SK-N-DZ (cell line): ENCODE measurements around the gene HYAL3.

Experiments
- DNase-seq: peaks from one replicate; pipeline ENCODE4 v3.0.0-alpha.2; 2015; ENCODE audit warnings: low spot score

The HYAL3 gene

DNA sequence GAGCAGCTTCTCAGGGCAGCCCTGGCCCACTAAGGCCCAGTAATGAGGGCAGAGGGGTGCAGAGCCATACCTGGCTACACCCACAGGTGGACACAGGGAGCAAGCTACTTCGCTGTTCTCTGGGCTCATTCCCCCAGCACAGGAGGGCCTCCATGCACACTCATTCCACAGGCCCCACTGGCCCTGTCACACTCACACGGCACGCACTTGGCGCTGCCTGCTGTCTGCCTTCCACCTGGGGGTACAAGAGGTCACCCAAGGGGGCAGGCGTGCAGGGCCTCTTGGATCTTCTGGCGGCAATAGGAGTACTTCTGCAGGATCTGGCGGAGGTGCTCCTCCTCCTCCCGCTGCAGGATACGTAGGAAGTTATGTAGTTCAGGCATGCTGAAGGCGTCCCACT, 31.1 kb upstream of the HYAL3 start:
- no peak for DNase-seq

DNA sequence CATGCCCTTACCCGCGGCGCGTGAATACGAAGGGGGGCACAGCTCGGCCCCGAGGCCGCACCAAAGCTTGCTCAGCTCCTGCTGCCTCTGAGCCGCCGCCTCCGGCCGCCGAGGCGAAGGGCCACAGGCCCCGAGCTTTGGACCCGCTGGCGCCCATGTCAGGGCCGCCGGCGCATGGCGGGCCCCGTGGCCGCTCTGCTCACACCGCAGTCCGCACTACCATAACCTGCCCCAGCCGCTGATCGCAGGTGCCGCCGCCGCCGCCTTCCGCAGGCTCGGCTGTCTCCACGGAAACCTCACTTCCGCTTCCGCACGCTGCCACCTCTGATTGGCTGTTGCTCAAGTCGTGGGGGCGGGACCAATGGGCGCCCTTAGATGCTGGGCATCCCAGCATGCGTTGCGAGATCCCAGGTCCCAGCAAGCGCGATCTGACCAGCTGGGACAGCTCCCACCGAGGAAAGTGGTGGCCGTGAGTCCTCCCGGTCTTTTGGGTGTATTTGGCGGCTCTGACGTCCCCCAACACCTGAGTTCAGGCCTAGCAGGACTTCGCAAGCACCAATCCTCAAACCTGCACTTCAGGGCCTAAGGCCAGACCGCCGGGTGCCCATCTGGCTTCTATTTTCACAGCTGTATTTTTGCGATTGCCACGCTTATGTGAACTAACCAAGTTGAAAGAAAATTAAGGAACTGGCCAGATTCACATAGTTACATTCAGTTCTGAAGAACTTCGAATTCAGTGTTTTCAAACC, 28.9 kb upstream of the HYAL3 start, which contains the start of gene TUSC2:
TSS of gene TUSC2 (minus strand) at position 281 of the 749 bp plus-strand sequence. CDS start at position 157, 124 bp downstream.
- peak; percentile 95 for DNase-seq

DNA sequence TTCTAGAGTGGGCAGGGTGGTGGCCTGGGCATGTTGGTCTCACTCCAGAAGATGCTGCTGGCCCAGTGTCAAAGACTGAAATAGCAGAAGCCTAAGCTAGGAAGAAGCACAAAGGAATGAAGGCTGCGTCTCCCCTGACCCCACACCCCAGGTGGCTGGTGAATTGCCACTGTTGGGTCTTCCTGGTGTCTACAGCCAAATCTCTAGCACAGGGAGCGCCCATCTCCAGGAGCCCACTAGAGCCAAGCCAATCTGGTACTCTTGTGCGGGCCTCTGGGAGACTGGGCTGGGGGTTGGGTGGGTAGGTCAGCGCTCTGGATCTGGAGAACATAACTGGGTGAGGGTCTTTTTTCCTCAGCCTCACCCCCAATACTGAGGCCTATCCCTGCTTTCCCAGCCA, 27.9 kb upstream of the HYAL3 start:
- no peak for DNase-seq

DNA sequence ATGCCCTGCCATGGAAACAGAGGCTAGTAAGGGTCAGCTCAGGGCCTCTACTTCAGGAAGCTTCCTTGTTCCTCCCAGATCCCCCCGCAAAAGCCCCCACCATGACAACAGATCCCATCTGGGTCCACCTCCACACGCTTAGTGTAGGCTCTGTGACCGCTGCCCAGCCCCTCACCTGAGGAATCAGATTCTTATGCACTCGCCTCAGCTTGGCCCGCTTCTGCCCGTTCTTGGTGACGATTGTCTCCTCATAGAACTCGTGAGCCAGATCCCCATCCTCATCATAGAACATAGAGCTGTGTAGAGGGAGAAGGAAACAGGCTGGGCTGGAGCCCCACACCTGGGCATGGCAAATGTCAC, 27.0 kb upstream of the HYAL3 start:
- DNase-seq = no peak

DNA sequence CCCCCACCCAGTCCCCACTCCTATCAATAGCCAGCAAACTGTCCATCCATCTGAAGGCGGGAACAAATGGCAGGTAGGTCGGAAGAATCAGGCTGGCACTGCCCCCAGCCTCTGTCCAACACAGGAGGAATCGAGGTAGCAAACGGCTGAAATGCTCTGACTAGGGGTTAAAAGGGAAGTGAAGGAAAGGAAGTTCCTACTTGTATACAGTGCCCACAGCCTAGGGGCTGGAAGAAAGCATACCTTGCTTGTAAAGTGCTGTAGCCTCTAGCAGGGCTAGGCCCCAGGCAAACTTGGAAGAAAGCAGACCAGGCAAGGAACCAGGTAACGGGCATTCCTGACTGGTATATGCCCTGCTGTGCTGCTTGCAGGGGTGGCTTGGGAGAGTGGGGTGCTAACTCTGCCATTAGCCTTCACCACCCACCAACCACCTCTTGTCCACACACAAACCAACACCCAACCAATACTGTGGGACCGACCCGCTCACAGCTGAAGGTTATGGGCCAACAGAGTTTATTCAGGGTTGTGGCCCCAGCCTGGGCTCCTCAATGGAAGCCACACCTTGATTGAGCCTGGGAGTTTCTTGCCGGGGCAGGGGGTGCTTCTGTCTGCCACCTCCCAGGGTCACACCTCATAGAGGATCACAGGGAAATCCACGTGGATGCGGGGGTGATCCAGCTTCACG, 26.4 kb upstream of the HYAL3 start:
- no peak for DNase-seq

DNA sequence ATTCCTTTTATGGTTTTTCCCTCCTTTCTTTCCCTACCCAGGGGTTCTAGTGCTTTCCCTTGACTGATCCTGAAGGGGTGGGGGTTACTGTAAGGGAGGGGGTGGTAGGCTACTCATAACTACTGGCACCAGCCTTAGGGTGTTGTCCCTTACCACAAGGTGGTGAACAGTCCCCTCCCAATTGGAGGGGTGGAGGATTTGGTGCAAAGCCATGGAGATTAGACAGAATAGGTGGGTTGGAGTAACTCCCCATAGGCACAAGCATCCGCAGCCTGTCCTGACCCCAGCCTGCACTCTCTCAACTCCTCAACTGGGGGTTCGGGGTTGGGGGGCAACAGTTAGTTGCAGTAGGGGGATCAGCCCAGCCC, 25.9 kb upstream of the HYAL3 start:
- no peak for DNase-seq

DNA sequence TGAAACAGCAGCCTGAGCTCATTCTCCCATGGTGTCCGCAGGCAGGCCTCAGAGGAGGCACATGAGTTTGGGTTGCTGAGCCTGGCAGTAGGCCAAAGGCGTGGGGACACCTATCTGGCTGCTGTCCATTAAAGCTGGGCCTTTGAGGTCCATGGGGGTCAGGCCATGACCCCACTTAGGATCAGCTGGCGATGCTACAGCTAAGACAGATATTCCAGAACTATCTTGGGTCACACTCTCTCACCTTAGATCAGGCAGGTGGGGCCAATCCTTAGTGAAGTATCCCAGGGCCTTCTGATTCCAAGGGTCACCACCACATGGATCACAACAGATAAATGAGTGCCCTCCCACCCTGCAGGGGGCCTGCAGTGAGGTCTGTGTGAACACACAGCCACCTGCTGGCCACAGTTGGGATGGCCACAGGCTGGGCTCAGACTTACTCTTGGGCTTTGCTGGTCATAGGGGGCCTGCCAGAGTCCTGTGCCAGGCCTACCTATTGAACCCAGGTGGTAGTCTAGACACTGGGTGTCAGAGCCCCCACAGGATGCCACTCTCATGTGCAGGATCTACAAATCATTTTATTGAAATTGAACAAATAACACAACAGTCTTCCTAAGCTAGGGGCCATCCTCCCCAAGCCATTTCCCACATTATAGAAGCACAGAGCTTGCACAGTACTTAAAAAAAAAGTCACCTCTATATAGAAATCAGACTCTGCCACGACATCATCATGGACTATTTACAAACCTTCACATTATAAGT, 25.3 kb upstream of the HYAL3 start:
- DNase-seq = peak; percentile 71

DNA sequence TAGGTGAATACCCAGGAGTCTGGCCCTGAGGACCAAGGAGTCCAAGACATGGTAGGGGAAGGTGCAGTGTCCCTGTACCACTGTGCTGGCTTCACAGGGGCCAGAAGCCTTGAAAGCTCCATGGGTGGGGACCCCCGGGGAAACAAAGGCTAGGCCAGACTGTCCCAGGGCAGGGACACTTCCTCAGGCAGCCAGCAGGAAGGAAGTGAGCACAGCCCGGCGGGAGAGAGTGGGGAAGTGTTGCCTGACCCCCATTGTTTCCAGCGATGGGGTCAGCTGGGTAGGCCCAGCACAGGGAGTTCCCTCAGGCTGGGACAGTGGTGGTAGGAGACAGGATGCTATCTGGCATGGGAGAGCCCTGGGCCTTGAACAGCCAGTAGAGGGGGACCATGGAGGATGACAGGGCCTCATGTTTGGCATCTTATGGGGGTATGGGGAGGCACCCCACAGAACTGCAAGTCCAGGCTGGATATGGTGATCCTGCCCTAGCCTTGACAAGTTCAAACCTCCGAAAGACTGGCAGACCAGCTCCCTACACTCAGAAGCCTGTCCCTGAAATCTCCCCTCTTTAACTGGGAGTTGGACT, 24.5 kb upstream of the HYAL3 start:
- DNase-seq = no peak

DNA sequence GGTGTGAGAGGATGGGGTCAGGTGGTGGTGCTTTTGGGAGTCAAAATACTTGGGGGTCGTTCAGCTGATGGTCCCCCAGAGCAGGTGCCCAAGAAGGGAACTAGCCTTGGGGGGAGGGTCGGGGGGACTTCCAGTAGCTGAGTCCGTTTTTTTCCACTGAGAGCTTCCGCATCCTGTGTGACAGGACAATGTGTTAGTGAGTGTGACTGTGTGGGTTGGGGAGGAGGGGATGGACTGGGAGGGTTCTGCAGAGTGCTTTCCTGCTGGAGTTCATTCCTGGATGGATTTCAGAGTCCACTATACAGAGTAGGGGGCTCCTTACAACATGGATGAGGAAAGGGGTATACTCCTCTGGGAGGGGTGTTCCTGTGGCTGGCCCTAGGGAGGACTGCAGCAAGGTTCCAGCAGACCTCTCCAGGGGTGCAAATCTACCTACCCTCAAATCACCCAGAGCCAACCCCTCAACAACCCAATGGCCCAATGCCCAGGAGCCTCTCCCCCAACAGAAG, 23.9 kb upstream of the HYAL3 start:
- no peak for DNase-seq

DNA sequence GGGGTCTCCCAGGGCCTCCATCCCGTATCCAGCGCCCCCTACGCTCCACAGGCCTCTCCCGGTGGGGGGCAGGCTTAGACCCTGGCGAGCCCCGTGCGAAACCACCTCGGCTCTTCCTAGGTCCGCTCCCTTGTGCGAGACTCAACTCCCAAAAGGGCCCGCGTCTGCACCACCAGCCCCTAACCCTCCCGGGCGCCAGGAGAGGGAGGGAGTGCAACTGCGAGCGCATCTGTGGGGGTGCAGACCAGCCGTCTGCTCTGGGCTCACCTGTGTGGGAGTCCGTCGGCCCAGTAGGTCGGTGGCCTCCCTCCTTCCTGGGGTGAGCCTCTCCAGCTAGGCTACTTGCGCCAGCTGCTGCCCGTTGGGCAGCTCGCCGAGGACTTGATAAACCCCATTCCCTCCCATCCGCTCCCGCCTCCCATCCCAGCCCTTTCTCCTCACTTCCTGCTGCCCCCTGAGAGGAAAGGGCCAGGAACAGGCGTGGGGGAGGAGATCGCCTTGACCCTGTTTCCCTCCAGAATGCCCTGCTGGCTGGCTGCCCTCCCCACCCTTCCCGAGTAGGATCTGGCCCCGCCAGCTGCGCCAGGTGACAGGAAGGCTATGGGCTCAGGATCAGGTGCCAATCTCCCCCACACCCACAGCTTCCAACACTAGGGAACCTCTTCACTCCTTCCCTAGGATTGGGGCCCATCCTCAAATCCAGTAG, 23.3 kb upstream of the HYAL3 start, which contains the start of gene HYAL2:
TSS of gene HYAL2 (minus strand) at position 360 of the 706 bp plus-strand sequence. CDS start 2,256 bp downstream, outside the sequence.
- no peak for DNase-seq

DNA sequence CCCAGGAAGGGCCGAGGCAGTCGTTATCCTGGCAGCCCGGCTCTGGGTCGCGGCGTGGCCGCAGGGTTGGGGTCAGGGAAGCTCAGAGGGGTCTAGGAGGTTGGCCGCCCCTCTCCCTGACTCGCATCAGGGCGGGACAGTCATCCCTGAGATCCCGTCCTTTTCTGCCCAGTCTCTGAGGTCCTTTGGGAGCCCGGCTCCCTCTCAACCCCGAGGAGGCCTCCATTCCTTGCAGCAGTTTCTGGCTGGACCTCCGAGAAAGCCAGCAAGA, 22.8 kb upstream of the HYAL3 start:
- no peak for DNase-seq

DNA sequence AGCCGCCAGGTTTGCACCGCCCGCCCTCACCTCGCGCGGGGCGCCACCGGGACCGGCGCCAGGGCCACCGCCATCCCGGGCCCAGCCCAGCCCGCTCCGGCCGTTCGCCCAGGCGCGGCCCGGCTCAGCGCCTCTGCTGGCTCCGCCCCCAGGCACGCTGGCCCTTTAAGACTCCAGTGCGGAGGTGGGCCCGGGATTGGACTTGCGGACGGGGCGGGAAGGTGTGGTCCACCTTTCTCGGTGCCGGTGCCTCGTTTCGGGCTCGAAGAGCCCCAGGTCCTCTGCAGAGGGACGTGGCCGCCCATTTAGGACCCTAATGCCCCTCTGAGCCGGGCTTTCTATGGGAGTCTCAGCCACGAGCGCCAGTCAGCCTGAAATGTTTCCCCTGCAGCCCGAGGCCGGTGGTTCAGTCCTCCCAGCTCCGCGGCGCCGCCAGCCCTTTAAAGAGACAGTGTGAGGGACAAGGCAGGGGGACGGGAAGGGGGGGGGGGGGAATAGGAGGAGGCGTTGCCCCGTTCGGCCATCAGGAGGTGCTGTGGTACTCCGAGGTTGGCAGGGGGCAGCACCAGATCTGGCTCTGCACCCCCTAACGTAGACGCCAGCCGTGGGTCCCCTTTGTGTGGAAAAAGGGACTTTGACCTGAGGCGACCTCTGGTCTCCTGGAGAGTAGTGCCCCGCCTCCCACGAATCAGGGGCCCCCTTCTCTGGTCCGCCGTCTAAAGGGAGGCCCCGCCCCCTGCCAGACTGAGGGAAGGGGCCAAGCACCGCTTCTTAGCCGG, 22.3 kb upstream of the HYAL3 start:
- DNase-seq = peak; percentile 89

DNA sequence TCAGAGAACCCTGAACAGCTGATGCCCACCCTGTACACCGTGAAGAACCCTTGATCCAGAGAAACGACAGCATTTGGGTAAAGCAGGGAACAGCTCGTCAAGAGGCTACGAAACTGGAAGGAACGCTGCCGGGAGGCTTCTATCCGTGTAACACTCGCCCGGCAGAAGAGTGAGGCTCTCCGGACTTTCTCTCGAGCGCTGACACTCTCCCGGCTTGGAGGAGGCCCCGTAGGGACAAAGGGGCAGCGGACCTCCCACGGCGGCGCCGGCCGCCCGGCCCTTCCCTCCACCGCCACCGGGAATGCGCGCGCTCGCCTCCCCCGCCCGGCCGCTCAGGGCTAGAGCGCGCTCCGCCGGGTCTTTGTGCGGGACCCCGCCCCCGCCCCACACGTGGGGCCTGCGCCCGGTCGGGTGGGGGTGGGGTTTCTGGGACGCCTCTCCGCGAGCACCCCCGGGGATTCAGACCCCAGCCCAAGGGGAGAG, 21.7 kb upstream of the HYAL3 start:
- peak; percentile 67 for DNase-seq

DNA sequence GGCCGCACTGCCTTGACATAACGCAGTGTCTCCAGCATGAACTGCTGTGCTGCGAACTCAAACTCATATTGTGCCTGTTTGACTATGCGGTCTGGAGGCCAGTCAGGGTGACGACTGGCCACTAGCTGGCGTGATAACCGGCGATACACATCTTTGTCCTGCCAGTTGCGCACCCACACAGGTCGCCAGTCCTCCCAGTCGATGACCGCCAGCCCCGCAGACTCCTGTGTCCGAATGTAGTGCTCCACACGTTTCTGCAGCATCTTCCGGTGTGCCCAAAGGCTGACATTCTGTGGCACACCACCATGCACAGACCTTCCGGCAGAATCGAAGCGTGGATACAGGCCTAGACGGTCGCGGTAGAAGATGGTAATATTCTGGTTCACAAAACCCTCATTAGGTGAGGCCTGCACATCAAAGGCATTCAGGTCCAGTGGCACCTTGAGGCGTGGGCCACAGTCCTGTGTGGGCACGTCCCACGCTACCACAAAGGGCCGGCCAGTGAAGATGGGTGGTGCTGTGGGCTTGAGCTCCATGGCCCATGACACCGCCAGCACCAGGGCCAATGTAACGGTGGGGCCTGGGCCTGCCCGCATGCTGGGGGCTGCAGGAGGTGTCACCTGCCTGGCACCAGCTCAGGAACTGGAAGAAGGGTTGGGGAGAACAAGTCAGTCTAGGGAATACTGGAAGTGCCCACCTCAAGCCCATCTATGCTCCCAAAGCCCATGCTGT, 20.9 kb upstream of the HYAL3 start:
- DNase-seq = no peak

DNA sequence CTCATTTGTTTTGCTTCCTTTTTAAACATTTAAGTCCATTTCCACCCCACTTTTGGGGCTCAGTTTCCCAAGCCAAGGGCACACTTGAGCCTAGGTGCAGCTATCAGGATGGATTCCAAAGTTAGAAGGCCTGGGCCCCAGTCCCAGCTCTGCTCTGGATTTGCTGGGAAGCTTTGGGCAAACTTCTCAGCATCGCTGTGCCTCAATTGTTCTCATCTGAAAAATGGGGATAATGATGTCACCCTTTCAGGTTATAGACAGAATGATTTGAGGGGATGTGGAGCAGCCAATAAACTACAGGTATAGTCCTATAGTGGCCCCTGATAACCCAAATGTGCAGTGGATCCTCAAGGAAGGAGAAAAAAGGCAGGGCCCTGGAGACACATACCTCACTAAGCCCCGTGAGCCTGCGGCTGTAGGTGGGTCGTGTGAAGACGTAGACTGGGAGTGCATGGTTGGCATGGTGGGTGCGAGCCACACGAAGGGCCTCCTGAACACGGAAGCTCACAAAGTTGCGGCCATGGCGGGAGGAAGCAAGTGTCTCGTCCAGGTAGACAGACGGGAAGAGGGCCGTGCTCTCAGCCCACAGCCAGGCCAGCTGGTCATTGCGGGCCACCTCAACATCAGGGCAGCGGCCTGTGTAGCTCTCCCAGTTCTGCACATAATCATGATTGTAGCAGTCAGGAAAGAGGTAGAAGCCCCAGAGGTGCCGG, 20.1 kb upstream of the HYAL3 start:
- no peak for DNase-seq

DNA sequence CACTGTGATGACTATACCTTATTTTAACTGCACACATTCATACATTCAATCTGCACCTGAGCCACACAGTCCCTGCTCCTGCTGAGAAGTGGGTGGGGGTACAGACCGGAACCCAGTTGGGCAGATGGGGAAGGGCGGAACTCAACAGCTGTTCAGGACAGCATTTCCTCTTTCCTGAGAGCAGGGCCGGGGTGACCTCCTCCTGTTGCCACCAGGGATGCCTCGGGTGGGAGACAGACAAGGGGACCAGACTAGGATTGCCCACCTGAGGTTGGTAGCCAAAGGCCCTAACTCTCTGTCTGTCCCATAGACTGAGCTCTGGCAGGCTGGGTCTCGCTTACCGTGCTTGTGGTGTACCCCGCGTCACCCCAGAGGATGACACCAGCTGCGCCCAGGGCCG, 19.4 kb upstream of the HYAL3 start:
- no peak for DNase-seq

DNA sequence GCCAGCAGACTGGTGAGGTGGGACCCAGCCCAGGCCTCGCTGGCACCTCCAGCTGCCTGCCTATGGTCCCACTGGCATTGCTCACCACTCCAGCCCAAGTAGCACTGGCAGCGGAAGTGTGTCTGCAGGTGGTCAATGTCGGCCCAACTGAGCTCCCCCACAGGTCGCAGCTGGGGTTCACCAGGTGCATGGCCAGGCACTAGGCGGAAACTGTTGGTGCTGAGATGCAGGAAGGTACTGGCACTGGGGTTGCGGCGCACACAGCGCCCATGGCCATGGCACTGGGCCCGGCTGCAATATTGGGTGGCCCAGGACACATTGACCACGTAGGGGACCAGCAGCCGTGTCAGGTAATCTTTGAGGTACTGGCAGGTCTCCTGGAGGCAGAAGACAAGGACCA, 19.0 kb upstream of the HYAL3 start:
- DNase-seq = no peak

DNA sequence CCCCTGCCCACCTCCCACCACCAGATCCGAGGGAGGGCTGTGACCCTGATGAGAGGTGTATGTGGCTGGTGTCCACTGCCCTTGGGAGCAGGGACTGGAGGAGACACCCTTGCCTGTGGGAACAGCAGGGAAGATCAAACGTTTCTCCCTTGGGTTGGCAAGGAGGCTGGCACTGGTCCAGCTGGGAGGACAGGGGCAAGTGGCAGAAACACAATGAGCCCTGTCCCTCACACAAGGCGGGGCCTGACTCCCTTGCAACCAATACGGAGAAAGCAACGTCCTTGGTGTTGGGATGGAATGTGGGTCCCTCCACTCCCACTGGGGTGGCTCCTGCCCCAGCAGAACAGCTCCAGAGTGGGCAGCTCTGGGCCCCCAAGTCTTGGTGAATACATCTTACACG, 18.1 kb upstream of the HYAL3 start:
- no peak for DNase-seq

DNA sequence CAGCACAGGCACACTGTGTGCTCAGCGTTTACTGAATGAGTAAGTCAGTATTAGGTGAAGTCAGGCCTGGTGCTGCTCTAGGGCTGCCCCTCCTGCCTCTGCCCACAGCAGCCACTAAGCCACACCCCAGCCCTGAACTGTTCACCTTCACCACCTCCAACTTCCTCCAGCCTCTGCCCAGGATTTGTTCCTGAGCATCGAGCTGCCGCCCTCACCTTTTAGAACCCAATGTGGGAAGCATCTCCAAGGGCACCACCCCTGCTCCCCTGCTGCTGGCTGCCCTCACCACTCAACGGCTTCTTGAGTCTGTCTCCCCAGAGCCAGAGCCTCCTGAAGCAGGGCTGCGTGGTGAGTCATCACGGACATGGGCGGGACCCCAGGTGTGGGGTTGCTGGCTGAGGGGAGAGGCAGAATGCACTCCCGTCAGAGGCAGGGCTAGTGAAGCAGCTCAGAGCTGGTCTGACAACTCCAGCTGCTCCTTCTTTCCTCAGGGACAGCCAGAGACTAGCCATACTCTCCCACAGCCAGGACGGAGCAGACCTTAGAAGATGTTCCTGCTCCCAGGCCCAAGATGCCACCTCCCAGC, 17.5 kb upstream of the HYAL3 start:
- no peak for DNase-seq
